ENCODE measurements around the gene BTF3.
A peak's percentile ranks its signal among the peaks of the same experiment; 100 is the strongest.
"Not testable (repeated sequence)": the region's sequence is repeated elsewhere in the genome, so short reads cannot be mapped to it uniquely, and the experiment has no call there.

BTF3 gene

DNA sequence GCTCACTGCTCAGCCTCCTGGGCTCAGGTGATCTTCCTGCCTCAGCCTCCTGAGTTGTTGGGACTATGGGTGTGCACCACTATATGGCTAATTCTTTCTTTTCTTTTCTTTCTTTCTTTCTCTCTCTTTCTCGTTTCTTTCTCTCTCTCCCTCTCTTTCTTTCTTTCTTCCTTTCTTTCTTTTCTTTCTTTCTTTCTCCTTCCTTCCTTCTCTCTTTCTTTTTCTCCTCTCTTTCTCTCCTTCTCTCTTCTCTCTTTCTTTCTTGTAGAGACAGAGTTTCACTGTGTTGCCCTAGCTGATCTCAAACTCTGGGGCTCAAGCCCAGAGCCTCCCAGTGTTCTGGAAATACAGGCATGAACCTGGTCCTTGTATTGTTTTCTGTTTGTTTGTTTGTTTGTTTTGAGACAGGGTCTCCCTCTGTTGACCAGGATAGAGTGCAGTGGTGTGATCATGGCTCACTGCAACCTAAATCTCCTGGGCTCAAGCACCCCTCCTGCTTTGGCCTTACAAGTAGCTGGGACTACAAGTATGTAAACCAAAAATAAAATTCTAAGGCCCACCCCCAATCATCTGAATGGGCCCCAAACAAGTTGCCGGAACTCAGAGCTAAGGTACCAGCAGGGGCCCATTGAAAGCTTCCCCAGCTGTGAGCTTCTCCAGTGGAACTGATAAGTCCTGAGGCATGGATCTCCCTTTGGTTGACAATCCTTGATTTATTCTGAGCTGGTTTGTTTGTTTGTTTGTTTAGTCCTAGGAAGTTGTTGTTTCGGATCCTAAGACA lies 11.9 kb upstream of the BTF3 start:
- DNase-seq = no peak

- not testable (repeated sequence) for DNase-seq
These were observed 11.0 kb upstream of the BTF3 start for GRCh38 chr5:73487257-73487656.

- no peak for DNase-seq
These were observed 10.4 kb upstream of the BTF3 start for GRCh38 chr5:73487815-73488214.

DNA sequence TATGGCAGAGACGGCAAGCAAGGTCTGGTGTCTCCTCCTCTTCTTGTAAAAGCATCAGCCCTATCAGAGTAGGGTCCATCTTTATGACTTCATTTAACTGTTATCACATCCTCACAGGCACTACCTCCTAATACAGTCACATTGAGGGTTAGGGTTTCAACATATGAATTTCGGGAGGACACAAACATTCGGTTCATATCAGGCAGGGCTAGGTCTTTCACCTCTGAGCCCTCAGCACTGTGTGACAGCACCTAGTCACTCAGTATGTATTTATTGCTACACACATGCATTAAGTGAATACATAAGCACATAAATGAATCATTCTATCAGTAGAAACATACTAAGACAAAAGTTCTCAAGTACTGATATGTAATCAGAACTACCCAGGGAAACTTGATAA lies 9.4 kb upstream of the BTF3 start:
- no peak for DNase-seq

DNA sequence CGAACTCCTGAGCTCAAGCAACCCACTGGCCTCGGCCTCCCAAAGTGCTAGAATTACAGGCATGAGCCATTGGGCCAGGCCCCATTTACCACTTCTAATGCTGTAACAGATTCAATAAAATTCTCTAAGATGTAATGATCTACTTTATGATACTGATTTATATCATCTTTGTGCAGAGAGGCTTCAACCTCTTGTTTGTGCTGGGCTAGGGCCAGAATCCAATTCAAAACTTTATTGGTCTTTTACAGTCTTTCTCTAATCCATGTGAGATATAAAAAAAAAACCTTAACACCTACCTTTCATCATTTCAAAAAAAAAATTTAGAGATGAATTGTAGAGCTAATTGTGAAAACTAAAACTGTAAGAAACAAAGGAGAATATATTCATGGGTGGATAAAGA lies 8.2 kb upstream of the BTF3 start:
- DNase-seq = no peak

GRCh38 chr5:73491155-73491554 lies 7.1 kb upstream of the BTF3 start:
- no peak for DNase-seq

GRCh38 chr5:73493421-73493820 lies 4.8 kb upstream of the BTF3 start:
- DNase-seq = no peak

GRCh38 chr5:73494721-73495120 lies 3.5 kb upstream of the BTF3 start:
- no peak for DNase-seq

DNA sequence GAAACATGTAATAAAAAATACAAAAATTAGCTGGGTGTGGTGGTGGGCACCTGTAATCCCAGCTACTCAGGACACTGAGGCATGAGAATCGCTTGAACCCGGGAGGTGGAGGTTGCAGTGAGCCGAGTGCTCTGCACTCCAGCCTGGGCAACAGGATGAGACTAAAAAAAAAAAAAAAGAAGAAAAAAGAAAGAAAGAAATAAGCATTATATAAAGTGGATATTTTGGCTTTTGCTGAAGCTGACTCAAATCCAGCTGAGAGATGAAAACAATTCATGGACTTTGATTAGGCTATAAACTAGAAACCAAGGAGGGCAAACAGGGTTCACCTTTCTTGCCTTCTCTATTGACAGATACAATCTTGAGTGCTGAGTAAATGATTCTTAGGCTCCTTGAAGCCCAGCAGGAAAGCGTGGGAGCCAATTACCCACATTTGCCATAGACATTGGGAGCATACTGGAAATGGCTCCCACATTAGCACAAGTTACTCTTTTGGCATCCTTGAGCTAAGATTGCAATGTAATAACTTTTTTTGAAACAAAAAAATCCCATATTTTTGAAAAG lies 2.4 kb upstream of the BTF3 start:
- no peak for DNase-seq

DNA sequence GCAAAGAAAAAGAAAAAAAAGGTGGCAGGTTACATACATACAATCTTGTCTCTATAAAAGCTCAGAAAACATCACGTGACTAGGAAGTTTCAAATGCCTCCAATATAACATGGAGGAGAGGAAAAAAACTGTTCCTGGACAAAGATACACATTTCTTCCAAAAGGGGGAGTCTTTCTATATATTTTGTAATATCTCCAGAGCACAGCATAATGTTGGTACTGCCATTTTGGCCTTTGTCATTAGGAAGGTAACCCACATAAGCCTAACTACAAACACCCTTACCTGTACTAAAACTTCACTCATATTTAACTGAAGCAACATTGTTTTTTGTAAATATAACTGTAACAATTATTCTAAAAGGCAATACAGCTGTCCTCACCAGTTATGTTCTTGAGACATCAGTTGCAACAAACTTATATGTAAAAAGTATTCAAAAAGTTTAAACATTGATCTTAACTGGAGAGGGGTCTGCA lies 1.2 kb upstream of the BTF3 start:
- no peak for DNase-seq

DNA sequence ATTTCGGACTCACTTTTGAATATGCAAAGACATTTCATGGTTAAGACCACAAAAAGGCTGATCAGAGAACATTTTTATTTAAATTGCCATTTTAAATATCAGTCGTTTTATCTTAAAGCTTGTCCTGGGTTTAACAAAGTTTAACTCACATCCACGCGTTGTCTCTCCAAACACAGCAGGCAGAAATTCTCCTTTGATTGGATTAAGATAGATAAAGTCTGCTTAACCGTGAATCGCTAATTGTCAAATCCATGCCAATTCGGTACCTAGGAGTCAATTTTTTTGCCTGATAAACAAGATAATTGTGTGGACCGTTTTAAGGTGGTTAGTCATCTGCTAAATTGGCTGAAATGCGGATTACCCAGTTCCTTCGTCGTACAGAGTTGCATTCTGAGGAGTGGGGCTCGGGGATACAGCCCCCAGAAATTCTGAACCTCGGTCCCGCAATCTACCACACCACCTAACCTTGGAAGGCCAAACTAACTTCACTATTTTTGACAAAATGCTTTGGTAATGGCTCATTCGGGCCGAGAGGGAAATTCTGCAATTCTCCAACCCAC lies 665 bp upstream of the BTF3 start:
- no peak for DNase-seq

GRCh38 chr5:73499187-73499586 lies 945 bp downstream of the BTF3 start:
- DNase-seq = no peak

GRCh38 chr5:73499756-73500155 lies 1.5 kb downstream of the BTF3 start:
- no peak for DNase-seq

- no peak for DNase-seq
These were observed 3.2 kb downstream of the BTF3 start for GRCh38 chr5:73501406-73501805.

DNA sequence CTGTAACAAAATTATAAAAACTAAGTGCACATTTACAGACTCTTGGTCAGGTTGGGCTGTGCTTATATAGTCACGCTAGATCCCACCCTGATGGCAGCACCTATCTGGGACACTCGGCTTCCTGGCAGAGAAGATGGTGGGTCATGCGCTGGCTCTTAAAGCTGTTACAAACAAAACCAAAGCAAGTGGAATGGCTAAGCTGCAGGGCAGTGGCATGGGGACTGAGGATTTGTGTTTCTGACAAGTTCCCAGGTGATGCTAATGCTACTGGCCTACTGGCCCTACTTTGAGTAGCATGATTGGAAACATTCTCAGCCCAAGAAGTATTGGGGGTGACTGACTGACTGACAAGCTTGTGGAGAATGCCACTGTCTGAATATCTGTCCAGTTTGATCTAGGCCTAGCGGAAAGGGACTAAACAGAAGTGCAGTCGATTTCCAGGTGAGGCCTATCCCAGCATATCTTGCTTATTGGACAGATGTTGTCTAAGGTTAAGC lies 8.3 kb downstream of the BTF3 start:
- no peak for DNase-seq

DNA sequence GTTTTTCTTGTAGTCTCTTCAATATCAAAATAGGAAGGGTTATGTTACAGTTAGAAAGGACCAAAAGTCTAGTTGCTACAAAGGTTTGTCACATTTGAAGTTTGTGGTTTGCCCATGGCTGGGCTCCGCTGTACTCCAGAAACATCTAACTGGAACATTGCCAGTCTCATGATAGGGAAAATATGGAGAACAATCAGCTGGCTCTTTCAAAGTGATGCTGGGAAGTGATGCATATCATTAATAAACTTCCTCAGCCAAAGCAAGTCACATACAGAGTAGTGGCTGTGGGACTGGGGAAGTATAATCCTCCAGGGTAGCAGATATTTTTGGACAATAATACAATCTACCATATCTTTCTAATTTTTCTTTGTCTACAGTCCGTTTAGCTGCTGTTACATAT lies 8.8 kb downstream of the BTF3 start:
- no peak for DNase-seq

GRCh38 chr5:73508521-73508920 lies 10.3 kb downstream of the BTF3 start:
- not testable (repeated sequence) for DNase-seq

DNA sequence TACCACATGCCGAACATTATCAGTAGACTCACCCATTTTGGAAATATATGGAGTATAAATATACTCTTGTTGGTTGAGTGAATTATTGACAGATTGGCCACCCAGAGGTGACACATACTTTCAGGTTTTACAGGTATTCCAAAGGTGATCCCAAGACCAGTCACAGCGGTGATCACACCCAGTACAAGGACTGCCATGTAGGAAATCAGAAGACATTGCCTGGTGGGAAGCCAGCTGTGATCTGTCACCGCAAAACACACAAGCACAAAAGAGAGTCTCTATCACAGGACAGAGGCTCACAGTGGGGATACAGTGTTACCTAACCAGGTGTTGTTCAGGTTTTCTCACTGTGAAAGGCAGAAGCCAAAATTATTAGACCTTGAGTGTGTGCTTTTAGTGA lies 15.8 kb downstream of the BTF3 start:
- no peak for DNase-seq

DNA sequence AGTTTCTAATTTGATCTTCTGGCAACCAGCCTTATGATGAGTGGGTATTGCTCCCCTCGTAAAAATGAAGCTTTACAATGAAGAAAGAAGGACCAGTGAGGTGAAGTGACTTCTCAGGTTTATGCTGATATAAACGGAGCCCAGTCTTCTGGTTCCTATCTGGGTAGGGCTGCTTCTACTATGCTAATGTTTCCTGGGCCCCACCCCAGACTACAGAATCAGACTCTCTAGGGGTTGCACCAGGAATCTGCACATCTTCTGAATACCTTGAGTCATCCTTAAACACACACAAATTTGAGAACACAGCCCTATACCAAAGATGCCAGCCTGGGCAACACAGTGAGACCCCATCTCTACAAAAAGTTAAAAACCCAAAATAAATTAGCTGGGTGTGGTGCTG lies 16.2 kb downstream of the BTF3 start:
- DNase-seq = no peak

DNA sequence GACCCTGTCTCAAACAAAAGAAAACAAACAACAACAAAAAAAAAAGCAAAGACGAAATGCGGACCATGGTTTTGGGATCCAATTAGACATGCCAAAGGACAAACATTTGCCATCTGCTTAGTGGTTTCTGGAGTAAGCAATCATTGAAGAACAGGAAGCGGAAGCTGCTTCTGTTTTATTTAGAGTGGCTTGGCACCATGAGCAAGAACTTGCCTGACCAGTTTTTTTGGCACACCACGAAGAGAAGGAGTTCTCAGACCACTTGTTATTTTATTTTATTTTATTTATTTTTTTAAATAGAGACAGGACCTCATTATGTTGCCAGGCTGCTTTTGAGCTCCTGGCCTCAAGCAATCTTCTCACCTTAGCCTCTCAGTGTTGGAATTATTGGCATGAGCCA lies 17.0 kb downstream of the BTF3 start:
- no peak for DNase-seq

- DNase-seq = peak; percentile 41
These were observed 21.5 kb downstream of the BTF3 start for GRCh38 chr5:73519531-73520283.

- no peak for DNase-seq
These were observed 24.7 kb downstream of the BTF3 start for GRCh38 chr5:73522989-73523388.

DNA sequence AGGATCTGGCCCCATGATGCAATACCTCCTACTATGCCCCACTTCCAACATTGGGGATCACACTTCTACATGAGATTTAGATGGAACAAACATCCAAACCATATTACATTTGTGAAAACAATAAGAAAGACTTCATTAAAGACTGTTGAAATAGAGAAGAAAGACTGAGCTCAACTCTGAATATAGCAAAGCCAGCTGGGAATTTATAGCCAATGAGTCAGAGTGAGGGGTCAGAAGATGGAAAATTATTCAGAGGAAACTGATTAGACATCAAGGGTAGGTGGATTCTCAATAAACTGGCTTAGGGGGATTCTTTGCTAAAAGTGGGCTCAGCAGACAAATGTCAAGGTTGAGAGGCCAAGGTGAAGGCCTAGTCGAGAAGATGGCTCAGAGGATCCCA lies 25.6 kb downstream of the BTF3 start:
- no peak for DNase-seq

Data from stimulated activated CD4-positive, alpha-beta T cell treated with anti-CD3 and anti-CD28 coated beads, Interleukin-4, amount 100 ng/mL, for 1 hour (primary cell).